ENCODE measurements around the gene PDGFA.

The PDGFA gene

DNA sequence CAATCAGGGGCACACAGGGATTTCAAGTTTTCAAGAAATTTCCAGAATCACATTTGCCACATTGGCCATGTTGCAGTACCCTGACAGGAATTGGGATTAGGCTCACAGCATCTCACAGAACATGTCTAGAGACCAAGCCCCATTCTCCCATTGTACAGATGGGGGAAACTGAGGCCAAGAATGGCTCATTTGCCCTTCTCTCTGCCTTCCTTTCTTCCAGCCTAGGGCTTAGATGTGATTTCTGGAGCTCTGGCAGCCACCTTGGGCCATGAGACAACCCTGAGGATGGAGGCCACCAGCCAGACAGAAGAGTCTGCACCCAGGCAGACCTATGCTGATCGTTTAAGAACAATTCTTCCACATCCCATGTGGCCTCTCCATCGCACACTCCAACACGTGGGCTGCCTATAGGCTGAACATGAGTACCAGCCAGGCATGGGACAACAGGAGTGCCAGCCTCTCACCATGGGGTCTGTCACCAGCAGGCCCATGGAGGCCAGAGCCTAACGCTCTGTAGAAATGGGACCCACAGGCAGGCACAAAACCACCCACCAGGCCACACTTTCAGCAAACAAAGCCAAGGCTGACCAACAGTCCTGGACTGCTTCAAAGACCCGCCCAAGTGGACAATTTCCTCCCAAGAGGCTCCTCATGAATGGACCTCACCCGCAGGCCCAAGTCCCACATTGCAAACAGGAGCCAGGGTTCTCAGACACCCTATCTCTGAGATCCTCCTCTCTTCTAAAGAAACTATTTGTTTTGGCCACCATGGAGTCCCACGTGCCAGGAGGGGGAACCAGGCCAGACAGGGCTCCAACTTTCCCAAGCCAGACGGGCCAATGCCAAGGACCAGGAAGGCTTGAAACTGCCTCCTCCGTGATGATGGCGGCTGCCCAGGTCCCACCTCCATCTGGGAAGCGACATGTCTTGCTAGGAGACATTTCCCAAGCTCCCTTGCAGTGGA, 20.7 kb downstream of the PDGFA start:
- H3K27ac ChIP-seq (ENCODE audit: low read depth, low read length), result no peak overlapping the region

DNA sequence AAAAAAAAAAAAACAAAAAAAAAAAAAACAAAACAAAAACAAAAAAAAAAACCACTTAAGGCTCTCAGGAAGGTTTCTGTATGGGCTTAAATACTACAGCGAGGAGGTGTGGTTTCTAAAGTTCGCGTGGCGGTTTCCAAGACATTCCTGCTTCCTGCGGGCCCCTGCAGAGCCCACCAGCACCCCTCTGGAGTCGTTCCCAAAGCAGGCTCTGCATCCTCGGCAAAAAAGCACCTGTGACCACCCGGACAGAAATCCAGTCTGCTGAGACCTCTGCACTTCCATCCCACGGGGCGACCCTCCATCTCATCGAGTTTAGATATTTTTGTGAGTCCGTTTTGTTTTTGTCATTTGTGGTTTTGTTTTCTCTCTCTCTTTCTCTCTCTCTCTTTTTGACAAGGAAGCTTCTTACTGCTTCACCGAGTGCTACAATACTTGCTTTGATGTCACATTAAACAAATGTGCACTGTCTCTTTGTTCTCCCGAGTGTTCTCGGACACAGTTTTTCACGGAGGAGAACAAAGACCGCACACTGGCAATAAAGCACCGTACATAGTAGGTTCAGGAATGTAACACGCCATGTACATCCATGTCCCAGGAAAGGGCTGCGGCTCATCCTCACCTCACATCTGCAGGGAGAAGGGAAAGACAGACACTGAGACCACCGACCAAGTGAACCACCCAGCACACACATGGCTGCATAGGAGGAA, 21.5 kb downstream of the PDGFA start:
- Histone ChIP-seq H3K9me3 (ENCODE audit: control insufficient read depth, insufficient read depth, low read length) (no peaks in the 10 kb centered on the region), H3K27ac (ENCODE audit: low read depth, low read length) (no peak overlapping the region), H3K27me3 (ENCODE audit: control insufficient read depth, insufficient read depth, low read length) (no peaks in the 10 kb centered on the region), H3K36me3 (ENCODE audit: control insufficient read depth, insufficient read depth, low read length) (peaks cover 40% of the 10 kb centered on the region), H3K4me3 (ENCODE audit: low read depth, low read length) (no peak overlapping the region), H3K4me1 (ENCODE audit: control insufficient read depth, insufficient read depth, low read length) (no peaks in the 10 kb centered on the region), H3K9ac (ENCODE audit: low read depth, low read length) (no peak overlapping the region)

More for the DNA sequence above, 20.7 kb downstream of the PDGFA start:
- H3K4me1 ChIP-seq (ENCODE audit: control insufficient read depth, insufficient read depth, low read length), result no peaks in the 10 kb centered on the region
- H3K9me3 ChIP-seq (ENCODE audit: control insufficient read depth, insufficient read depth, low read length), result no peaks in the 10 kb centered on the region
- H3K9ac ChIP-seq (ENCODE audit: low read depth, low read length), result no peak overlapping the region
- peaks cover 40% of the 10 kb centered on the region for H3K36me3 ChIP-seq (ENCODE audit: control insufficient read depth, insufficient read depth, low read length)
- H3K27me3 ChIP-seq (ENCODE audit: control insufficient read depth, insufficient read depth, low read length), result no peaks in the 10 kb centered on the region
- H3K4me3 ChIP-seq (ENCODE audit: low read depth, low read length), result no peak overlapping the region

DNA sequence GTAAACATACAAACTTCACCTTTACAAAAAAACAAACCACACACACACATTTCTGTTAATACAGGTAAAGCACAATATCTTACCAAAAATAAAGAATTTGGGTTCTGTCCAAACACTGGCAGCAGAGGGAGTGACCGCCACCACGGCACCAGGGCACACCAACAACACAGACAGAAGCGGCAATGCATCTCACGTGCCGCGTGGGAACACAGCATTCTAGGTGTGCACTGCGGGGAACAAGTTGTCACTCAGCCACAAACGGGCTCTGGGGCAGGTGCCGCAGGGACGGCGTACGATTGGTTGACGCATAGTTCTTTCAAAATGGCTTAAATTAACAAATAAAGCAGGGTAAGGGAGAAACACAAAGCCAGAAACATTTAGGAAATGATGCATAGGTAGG, 22.3 kb downstream of the PDGFA start:
- Histone ChIP-seq H3K27ac (ENCODE audit: low read depth, low read length) (no peak overlapping the region), H3K4me3 (ENCODE audit: low read depth, low read length) (no peak overlapping the region), H3K4me1 (ENCODE audit: control insufficient read depth, insufficient read depth, low read length) (no peaks in the 10 kb centered on the region), H3K9me3 (ENCODE audit: control insufficient read depth, insufficient read depth, low read length) (no peaks in the 10 kb centered on the region), H3K36me3 (ENCODE audit: control insufficient read depth, insufficient read depth, low read length) (peaks cover 40% of the 10 kb centered on the region), H3K27me3 (ENCODE audit: control insufficient read depth, insufficient read depth, low read length) (no peaks in the 10 kb centered on the region), H3K9ac (ENCODE audit: low read depth, low read length) (no peak overlapping the region)

DNA sequence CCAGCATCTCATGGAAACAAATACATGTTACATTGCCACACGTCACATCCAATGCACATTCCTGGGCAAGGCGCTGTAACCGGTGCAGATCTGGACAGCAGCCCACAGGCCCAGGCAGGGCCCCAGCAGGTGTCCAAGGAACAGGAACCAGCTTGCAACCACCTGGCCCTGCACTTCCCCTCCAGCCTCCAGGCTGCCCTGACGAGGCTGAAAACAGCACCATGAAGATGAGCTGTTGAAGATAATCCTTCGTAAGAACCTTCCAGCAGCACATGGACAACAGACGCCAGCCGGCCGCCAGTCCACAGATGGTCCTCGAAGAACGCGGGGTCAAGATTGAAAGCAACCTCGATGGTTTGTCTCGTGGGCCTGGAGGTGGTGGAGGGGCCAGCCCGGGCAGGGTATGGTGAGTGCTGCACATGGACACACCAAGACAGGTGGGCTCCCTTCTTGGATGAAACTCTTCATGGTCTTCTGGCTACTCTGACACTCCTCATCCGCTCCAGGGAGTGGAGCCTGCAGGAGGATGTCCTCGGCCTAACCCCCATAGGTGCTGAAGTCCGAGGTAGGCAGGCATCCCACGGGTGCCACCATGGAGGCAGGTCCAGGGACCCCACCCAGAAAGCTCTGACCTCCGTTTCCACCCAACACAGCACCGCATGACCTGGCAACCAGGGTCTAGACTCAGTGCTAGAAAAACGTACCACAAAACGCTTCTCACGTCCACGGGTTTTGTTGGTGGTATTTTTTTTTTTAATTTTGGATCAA, 22.9 kb downstream of the PDGFA start:
- H3K4me1 ChIP-seq (ENCODE audit: control insufficient read depth, insufficient read depth, low read length), result no peaks in the 10 kb centered on the region
- peaks cover 40% of the 10 kb centered on the region for H3K36me3 ChIP-seq (ENCODE audit: control insufficient read depth, insufficient read depth, low read length)

DNA sequence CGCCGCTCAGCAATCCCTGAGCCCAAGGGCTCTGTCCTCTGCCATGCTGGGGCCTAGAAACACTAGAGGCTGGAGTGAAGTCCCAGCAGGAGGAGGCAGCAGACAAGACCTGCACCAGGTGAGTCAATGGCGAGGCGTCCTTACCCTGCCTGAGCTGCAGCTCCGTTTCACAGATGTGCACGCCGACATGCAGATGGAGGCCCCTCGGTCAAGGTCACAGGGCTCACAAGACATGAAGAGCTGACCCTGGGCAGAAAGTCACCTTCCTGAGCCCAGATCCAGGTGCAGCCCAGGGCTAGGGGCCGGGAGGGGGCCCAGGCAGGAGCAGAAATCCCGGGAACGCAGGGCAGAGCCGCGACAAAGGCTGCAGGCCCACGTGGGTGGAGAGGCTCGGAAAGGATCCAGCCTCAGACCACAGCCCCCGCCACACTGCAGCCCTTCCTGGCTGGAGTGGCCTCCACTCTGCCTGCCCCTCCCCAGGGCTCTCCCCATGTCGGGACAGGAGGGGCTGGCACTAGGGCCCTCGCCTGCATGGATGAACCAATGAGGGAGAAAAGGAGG, 23.8 kb downstream of the PDGFA start:
- Histone ChIP-seq H3K9ac (ENCODE audit: low read depth, low read length) (no peak overlapping the region), H3K27me3 (ENCODE audit: control insufficient read depth, insufficient read depth, low read length) (no peaks in the 10 kb centered on the region), H3K36me3 (ENCODE audit: control insufficient read depth, insufficient read depth, low read length) (peaks cover 35% of the 10 kb centered on the region), H3K27ac (ENCODE audit: low read depth, low read length) (no peak overlapping the region), H3K4me3 (ENCODE audit: low read depth, low read length) (no peak overlapping the region), H3K4me1 (ENCODE audit: control insufficient read depth, insufficient read depth, low read length) (no peaks in the 10 kb centered on the region), H3K9me3 (ENCODE audit: control insufficient read depth, insufficient read depth, low read length) (no peaks in the 10 kb centered on the region)

More for the DNA sequence above, 22.9 kb downstream of the PDGFA start:
- no peaks in the 10 kb centered on the region for H3K27me3 ChIP-seq (ENCODE audit: control insufficient read depth, insufficient read depth, low read length)
- H3K4me3 ChIP-seq (ENCODE audit: low read depth, low read length), result no peak overlapping the region
- H3K27ac ChIP-seq (ENCODE audit: low read depth, low read length), result no peak overlapping the region
- H3K9me3 ChIP-seq (ENCODE audit: control insufficient read depth, insufficient read depth, low read length), result no peaks in the 10 kb centered on the region
- no peak overlapping the region for H3K9ac ChIP-seq (ENCODE audit: low read depth, low read length)

DNA sequence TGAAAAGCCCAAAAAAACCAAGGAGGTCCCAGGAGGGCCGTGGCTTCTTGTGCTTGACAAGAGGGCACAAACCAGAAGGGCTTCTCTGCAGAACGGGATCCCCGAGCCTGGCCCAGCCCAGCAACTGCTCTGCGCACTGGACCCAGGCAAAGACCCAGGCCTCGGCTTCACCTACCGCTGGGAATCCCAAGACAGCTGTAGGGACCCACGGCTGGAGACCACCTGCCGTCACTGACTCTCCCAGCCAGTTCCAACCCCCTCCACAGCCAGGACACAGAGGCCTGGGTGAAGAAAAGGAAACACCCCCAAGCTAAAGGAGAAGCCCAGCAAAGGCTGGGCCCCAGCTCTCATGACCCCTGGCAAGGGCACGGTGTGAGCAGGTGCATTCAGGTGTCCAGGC, 24.3 kb downstream of the PDGFA start:
- H3K36me3 ChIP-seq (ENCODE audit: control insufficient read depth, insufficient read depth, low read length), result peaks cover 30% of the 10 kb centered on the region
- H3K27me3 ChIP-seq (ENCODE audit: control insufficient read depth, insufficient read depth, low read length), result no peaks in the 10 kb centered on the region
- H3K9ac ChIP-seq (ENCODE audit: low read depth, low read length), result no peak overlapping the region
- no peak overlapping the region for H3K4me3 ChIP-seq (ENCODE audit: low read depth, low read length)
- no peaks in the 10 kb centered on the region for H3K9me3 ChIP-seq (ENCODE audit: control insufficient read depth, insufficient read depth, low read length)
- no peaks in the 10 kb centered on the region for H3K4me1 ChIP-seq (ENCODE audit: control insufficient read depth, insufficient read depth, low read length)
- H3K27ac ChIP-seq (ENCODE audit: low read depth, low read length), result no peak overlapping the region

DNA sequence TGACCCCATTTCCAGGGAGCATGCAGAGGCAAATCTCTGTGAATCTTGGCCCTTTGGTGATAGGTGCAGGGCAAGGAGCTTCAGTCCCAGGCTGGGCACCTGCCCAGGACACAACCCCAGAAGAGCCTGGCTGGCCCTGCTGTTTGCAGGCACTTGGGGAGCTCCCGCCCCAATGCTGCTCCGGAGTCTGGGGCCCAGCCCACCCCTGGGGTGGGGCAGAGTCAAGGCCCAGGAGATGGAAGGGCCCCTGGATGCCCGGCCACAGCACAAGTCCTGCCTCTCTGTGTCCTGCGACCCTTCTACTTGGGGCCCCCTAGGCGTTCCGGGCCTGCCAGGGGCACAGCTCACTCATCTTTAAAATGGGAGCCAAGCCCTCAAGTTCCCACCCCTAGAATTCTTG, 24.7 kb downstream of the PDGFA start:
- Histone ChIP-seq H3K36me3 (ENCODE audit: control insufficient read depth, insufficient read depth, low read length) (peaks cover 25% of the 10 kb centered on the region), H3K9ac (ENCODE audit: low read depth, low read length) (no peak overlapping the region), H3K27me3 (ENCODE audit: control insufficient read depth, insufficient read depth, low read length) (no peaks in the 10 kb centered on the region), H3K4me3 (ENCODE audit: low read depth, low read length) (no peak overlapping the region), H3K27ac (ENCODE audit: low read depth, low read length) (no peak overlapping the region), H3K9me3 (ENCODE audit: control insufficient read depth, insufficient read depth, low read length) (no peaks in the 10 kb centered on the region), H3K4me1 (ENCODE audit: control insufficient read depth, insufficient read depth, low read length) (no peaks in the 10 kb centered on the region)

DNA sequence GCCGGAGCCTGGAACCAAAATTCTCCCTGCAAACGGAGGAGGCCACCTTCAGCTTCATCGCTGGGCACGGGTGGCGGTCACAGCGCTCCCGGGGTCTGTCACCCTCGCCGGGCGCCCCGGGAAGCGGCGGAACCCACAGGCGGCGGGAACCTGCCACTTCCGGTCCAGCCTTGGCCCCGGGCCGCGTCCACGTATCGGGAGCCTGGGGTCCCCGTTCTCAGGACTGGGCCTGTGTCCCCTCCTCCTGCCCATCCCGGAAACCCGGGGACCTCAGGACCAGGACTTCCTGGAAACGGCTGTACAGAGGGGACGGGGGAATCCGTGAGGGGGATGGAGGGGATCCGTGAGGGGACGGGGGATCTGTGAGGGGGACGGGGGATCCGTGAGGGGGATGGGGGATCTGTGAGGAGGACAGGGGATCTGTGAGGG, 25.4 kb downstream of the PDGFA start:
- no peak overlapping the region for H3K27ac ChIP-seq (ENCODE audit: low read depth, low read length)
- no peaks in the 10 kb centered on the region for H3K27me3 ChIP-seq (ENCODE audit: control insufficient read depth, insufficient read depth, low read length)
- H3K4me1 ChIP-seq (ENCODE audit: control insufficient read depth, insufficient read depth, low read length), result no peaks in the 10 kb centered on the region
- no peak overlapping the region for H3K9ac ChIP-seq (ENCODE audit: low read depth, low read length)
- H3K4me3 ChIP-seq (ENCODE audit: low read depth, low read length), result no peak overlapping the region
- H3K36me3 ChIP-seq (ENCODE audit: control insufficient read depth, insufficient read depth, low read length), result peaks cover 20% of the 10 kb centered on the region
- no peaks in the 10 kb centered on the region for H3K9me3 ChIP-seq (ENCODE audit: control insufficient read depth, insufficient read depth, low read length)

DNA sequence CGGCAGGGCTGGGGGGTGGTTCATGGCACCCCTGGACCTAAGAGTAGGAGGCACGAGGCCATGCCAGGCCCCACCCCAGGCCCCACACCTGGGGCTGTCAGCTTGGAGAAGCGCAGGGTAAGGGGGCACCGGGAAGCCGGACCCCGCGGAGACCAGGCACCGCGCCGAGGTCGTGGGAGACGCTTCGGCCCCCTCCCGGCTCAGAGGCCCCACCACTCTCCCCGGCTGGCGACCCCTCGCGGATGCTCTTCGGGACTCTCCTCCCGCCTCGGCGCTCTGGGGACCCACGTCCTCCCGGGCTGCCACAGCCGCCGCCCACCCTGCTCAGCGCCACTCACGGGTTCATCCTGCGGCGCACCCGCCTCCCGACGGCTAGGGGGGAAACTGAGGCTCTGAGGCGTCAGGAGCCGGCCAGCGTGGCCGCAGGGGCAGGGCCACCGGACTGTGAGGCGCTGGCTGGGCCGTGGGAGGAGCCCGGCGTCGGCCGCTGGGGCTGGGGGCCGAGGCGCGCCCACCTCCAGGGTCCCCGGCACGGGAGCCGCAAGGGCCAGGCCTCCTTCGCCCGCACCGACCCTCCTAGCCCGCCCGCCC, 25.9 kb downstream of the PDGFA start:
- Histone ChIP-seq H3K4me3 (ENCODE audit: low read depth, low read length) (no peak overlapping the region), H3K9me3 (ENCODE audit: control insufficient read depth, insufficient read depth, low read length) (no peaks in the 10 kb centered on the region), H3K27me3 (ENCODE audit: control insufficient read depth, insufficient read depth, low read length) (no peaks in the 10 kb centered on the region), H3K36me3 (ENCODE audit: control insufficient read depth, insufficient read depth, low read length) (peaks cover 15% of the 10 kb centered on the region), H3K4me1 (ENCODE audit: control insufficient read depth, insufficient read depth, low read length) (no peaks in the 10 kb centered on the region), H3K9ac (ENCODE audit: low read depth, low read length) (no peak overlapping the region), H3K27ac (ENCODE audit: low read depth, low read length) (no peak overlapping the region)

DNA sequence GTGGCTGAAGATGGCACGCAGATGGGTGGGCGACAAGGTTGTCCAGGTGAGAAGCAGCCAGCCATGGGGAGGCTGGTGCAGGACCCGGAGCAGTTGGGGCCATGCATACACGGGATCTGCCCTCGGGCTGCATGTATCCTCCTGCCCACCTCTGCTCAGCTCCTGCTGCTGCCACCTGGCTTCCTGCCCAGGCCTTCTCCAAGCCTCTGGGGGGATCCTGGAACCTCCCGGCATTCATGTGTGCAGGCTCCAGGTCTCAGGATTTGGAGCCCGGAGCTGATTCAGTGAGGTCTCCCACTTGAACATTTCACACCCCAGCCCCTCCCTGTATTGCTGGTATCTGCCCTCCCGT, 27.0 kb downstream of the PDGFA start:
- Histone ChIP-seq H3K9ac (ENCODE audit: low read depth, low read length) (no peak overlapping the region), H3K27me3 (ENCODE audit: control insufficient read depth, insufficient read depth, low read length) (no peaks in the 10 kb centered on the region), H3K4me1 (ENCODE audit: control insufficient read depth, insufficient read depth, low read length) (no peaks in the 10 kb centered on the region), H3K36me3 (ENCODE audit: control insufficient read depth, insufficient read depth, low read length) (peaks cover 9% of the 10 kb centered on the region), H3K4me3 (ENCODE audit: low read depth, low read length) (no peak overlapping the region), H3K9me3 (ENCODE audit: control insufficient read depth, insufficient read depth, low read length) (no peaks in the 10 kb centered on the region), H3K27ac (ENCODE audit: low read depth, low read length) (no peak overlapping the region)
